PC-3 (cell line): ENCODE measurements around the gene DDX54. TPM values are rescaled to one million over a fixed set of nuclear protein-coding genes. Genes with fewer than 3 reads are reported as not detected.

ENCODE experiments used
- ATAC-seq: fragments of 200-7000 bp; cut with Tn5 transposase; 2 replicates; pipeline ENCODE4 v1.9.1; 2020; ENCODE audit warnings: mild to moderate bottlenecking, moderate library complexity
- BruUV-seq: library from RNA; stranded (reverse); fragments of 400-500 nt; replicated peaks from 2 replicates; lab custom pipeline; 2021; lab: Mats Ljungman, UMichigan
- CTCF ChIA-PET: fragments of 300-600 bp; sonication (Branson Sonifier 250); formaldehyde crosslinking; loops from one replicate; lab custom pipeline; 2022; ENCODE audit warnings: antibody characterized with exemption; lab: Charles Lee
- POLR2A ChIA-PET: fragments of 300-600 bp; sonication (Branson Sonifier 250); formaldehyde crosslinking; loops from one replicate; lab custom pipeline; 2022; ENCODE audit warnings: antibody characterized with exemption; ENCODE audit not compliant: unreplicated experiment; lab: Charles Lee
- DNase-seq: peaks from one replicate; pipeline ENCODE4 v3.0.0-alpha.2; 2015
- H2AFZ ChIP-seq: fragments of 300-600 bp; sonication (generic); 2 replicates; pipeline ENCODE4 v1.6.0; 2016; ENCODE audit warnings: antibody characterized with exemption, low read length
- H3F3A ChIP-seq: fragments of 300-600 bp; sonication (generic); one replicate; pipeline ENCODE4 v1.6.0; 2017; ENCODE audit warnings: antibody characterized with exemption, low read length, control low read depth, mild to moderate bottlenecking; ENCODE audit not compliant: unreplicated experiment
- H3K27ac ChIP-seq: fragments of 300-600 bp; sonication (generic); 2 replicates; pipeline ENCODE4 v1.5.1; 2016; ENCODE audit warnings: mild to moderate bottlenecking, low read length
- H3K27me3 ChIP-seq: fragments of 300-600 bp; sonication (generic); 2 replicates; pipeline ENCODE4 v1.6.1; 2016; ENCODE audit warnings: low read length, mixed read lengths
- H3K36me3 ChIP-seq: fragments of 300-600 bp; sonication (generic); 2 replicates; pipeline ENCODE4 v1.6.1; 2016; ENCODE audit warnings: low read depth, mixed run types, low read length, mixed read lengths
- H3K4me1 ChIP-seq: fragments of 300-600 bp; sonication (generic); 2 replicates; pipeline ENCODE4 v1.5.1; 2016; ENCODE audit warnings: low read length; ENCODE audit not compliant: insufficient read depth
- H3K4me2 ChIP-seq: fragments of 300-600 bp; sonication (generic); 2 replicates; pipeline ENCODE4 v1.6.0; 2016; ENCODE audit warnings: low read length
- H3K4me3 ChIP-seq: fragments of 300-600 bp; sonication (generic); 2 replicates; pipeline ENCODE4 v1.5.1; 2016; ENCODE audit warnings: mild to moderate bottlenecking, low read length, mixed read lengths
- H3K79me2 ChIP-seq: fragments of 300-600 bp; sonication (generic); 2 replicates; pipeline ENCODE4 v1.6.1; 2017; ENCODE audit warnings: low read length, mixed read lengths
- H3K9ac ChIP-seq: fragments of 300-600 bp; sonication (generic); 2 replicates; pipeline ENCODE4 v1.6.0; 2016; ENCODE audit warnings: mild to moderate bottlenecking, low read length
- H3K9me2 ChIP-seq: fragments of 300-600 bp; sonication (generic); replicated peaks from 2 replicates; pipeline ENCODE4 v1.6.1; 2016; ENCODE audit warnings: mixed run types, low read length, mixed read lengths
- H3K9me3 ChIP-seq: fragments of 300-600 bp; sonication (generic); 2 replicates; pipeline ENCODE4 v1.6.1; 2016; ENCODE audit warnings: low read length, mixed read lengths
- H4K20me1 ChIP-seq: fragments of 300-600 bp; sonication (generic); 2 replicates; pipeline ENCODE4 v1.6.1; 2016; ENCODE audit warnings: low read length, mixed read lengths
- CTCF ChIP-seq: fragments of 300-600 bp; sonication (generic); conservative IDR thresholded peaks from 2 replicates; pipeline ENCODE4 v1.5.1; 2017; ENCODE audit warnings: antibody characterized with exemption, low read depth, mild to moderate bottlenecking, low read length
- EZH2 ChIP-seq: fragments of 300-600 bp; sonication (generic); IDR thresholded peaks from one replicate; pipeline ENCODE4 v1.6.1; 2017; ENCODE audit warnings: antibody characterized with exemption, mild to moderate bottlenecking, low read length; ENCODE audit not compliant: unreplicated experiment
- EZH2phosphoT487 ChIP-seq: fragments of 300-600 bp; sonication (generic); IDR thresholded peaks from 2 replicates; pipeline ENCODE4 v1.6.1; 2018; ENCODE audit warnings: mild to moderate bottlenecking, antibody characterized with exemption, low read length, borderline replicate concordance
- intact Hi-C: fragments of 100-400 bp; cut with micrococcal nuclease; formaldehyde crosslinking; loops from 2 replicates; pipeline ENCODE4 v1.9.0; 2023
- total RNA-seq: library from RNA; depleted of rRNA; stranded (reverse); fragments of >200 nt; gene quantifications from 2 replicates; pipeline ENCODE4 v1.2.3, GENCODE V29; 2014

The DDX54 gene
- total RNA-seq, 1 experiment from 2014 or later, result 158 TPM

- H3K27ac ChIP-seq, result no peak overlapping the region
- BruUV-seq, result no TSS peak
- no peak for DNase-seq
Measured at GRCh38 chr12:113136990-113137511, 48.2 kb downstream of the DDX54 start.

GRCh38 chr12:113136128-113136989 lies 48.9 kb downstream of the DDX54 start:
- Histone ChIP-seq H3K9ac (no peak overlapping the region), H3F3A (no peaks in the 10 kb centered on the region), H3K79me2 (no peaks in the 10 kb centered on the region), H2AFZ (no peak overlapping the region), H3K36me3 (no peaks in the 10 kb centered on the region), H3K4me2 (peak overlapping the region; percentile 29; the same call in 1 of the 2 replicates), H3K9me2 (no peaks in the 10 kb centered on the region), H3K4me1 (no peaks in the 10 kb centered on the region), H4K20me1 (no peaks in the 10 kb centered on the region), H3K9me3 (no peaks in the 10 kb centered on the region), H3K4me3 (no peak overlapping the region), H3K27me3 (0 out of 2 replicates have a peak, but pooled peaks cover 5% of the 10 kb centered on the region), H3K27ac (no peak overlapping the region)
- ATAC-seq (no peak), DNase-seq (no peak)
- intact Hi-C loops, result no loop called here
- ChIA-PET POLR2A (no interaction called here), CTCF (no interaction called here)
- TF ChIP-seq EZH2phosphoT487, result no peak
- TF ChIP-seq CTCF, result no peak
- no peak for TF ChIP-seq EZH2
- no TSS peak for BruUV-seq

More at GRCh38 chr12:113136990-113137511, 48.2 kb downstream of the DDX54 start:
- Histone ChIP-seq H3K36me3 (no peaks in the 10 kb centered on the region), H3K9ac (no peak overlapping the region), H3K4me1 (no peaks in the 10 kb centered on the region), H3K9me2 (no peaks in the 10 kb centered on the region), H3F3A (no peaks in the 10 kb centered on the region), H3K27me3 (0 out of 2 replicates have a peak, but pooled peaks cover 5% of the 10 kb centered on the region), H2AFZ (no peak overlapping the region), H3K4me3 (no peak overlapping the region), H3K79me2 (no peaks in the 10 kb centered on the region), H4K20me1 (no peaks in the 10 kb centered on the region), H3K9me3 (no peaks in the 10 kb centered on the region), H3K4me2 (no peak overlapping the region)
- intact Hi-C loops, result no loop called here
- ChIA-PET CTCF (no interaction called here), POLR2A (no interaction called here)
- ATAC-seq, result no peak
- TF ChIP-seq EZH2phosphoT487 (no peak), CTCF (no peak), EZH2 (no peak)
